ENCODE measurements around the gene PTPN5.

PTPN5 gene

GRCh38 chr11:18749681-18750319, 41.8 kb downstream of the PTPN5 start:
- ChIA-PET POLR2A (interaction anchor here (0.6 kb wide), 1 partner anchor 184 kb away, joined by 4 read pairs; no protein-coding TSS in a partner anchor), CTCF (interaction anchor here (0.6 to 3.1 kb wide), 7 partner anchors 11 to 634 kb away, joined by 3 to 17 read pairs (median 6); no protein-coding TSS in a partner anchor)
- no peak overlapping the region for H3K4me3 ChIP-seq (ENCODE audit: low read depth, low read length)
- TF ChIP-seq CTCF (IDR thresholded peaks at IDR 0.05; ENCODE audit: insufficient read depth, low read length, missing control alignments), result no peak
- DNase-seq (ENCODE audit: low read depth, low spot score), result no peak

GRCh38 chr11:18748766-18749365, 42.7 kb downstream of the PTPN5 start:
- ChIA-PET POLR2A (no interaction called here), CTCF (interaction anchor here (0.6 to 3.1 kb wide), 6 partner anchors 16 to 633 kb away, joined by 3 to 17 read pairs (median 6); no protein-coding TSS in a partner anchor)
- DNase-seq (ENCODE audit: low read depth, low spot score), result no peak
- H3K4me3 ChIP-seq (ENCODE audit: low read depth, low read length), result no peak overlapping the region
- no peak for TF ChIP-seq CTCF (IDR thresholded peaks at IDR 0.05; ENCODE audit: insufficient read depth, low read length, missing control alignments)

- H3K4me3 ChIP-seq (ENCODE audit: low read depth, low read length), result no peak overlapping the region
- POLR2A ChIA-PET, result no interaction called here
- no peak for TF ChIP-seq CTCF (IDR thresholded peaks at IDR 0.05; ENCODE audit: insufficient read depth, low read length, missing control alignments)
- no peak for DNase-seq (ENCODE audit: low read depth, low spot score)
- CTCF ChIA-PET, result interaction anchor here (1.1 to 7.3 kb wide), 3 partner anchors 13 to 205 kb away, joined by 3 to 72 read pairs (median 28); no protein-coding TSS in a partner anchor
Observed at GRCh38 chr11:18745251-18745650, 46.3 kb downstream of the PTPN5 start.

- TF ChIP-seq CTCF (IDR thresholded peaks at IDR 0.05; ENCODE audit: insufficient read depth, low read length, missing control alignments), result no peak
- no peak overlapping the region for H3K4me3 ChIP-seq (ENCODE audit: low read depth, low read length)
- ChIA-PET CTCF (interaction anchor here (1.1 to 7.3 kb wide), 6 partner anchors 12 to 204 kb away, joined by 3 to 72 read pairs (median 6); no protein-coding TSS in a partner anchor), POLR2A (no interaction called here)
- no peak for DNase-seq (ENCODE audit: low read depth, low spot score)
Observed at GRCh38 chr11:18743900-18744514, 47.6 kb downstream of the PTPN5 start.

GRCh38 chr11:18743365-18743764, 48.2 kb downstream of the PTPN5 start:
- POLR2A ChIA-PET, result no interaction called here
- no peak overlapping the region for H3K4me3 ChIP-seq (ENCODE audit: low read depth, low read length)
- no peak for TF ChIP-seq CTCF (IDR thresholded peaks at IDR 0.05; ENCODE audit: insufficient read depth, low read length, missing control alignments)
- DNase-seq (ENCODE audit: low read depth, low spot score), result no peak
- CTCF ChIA-PET, result interaction anchor here (1.1 to 7.3 kb wide), 6 partner anchors 12 to 203 kb away, joined by 3 to 72 read pairs (median 6); no protein-coding TSS in a partner anchor

GRCh38 chr11:18741783-18742182, 49.8 kb downstream of the PTPN5 start:
- POLR2A ChIA-PET, result no interaction called here
- CTCF ChIA-PET, result interaction anchor here (0.8 to 7.3 kb wide), 4 partner anchors 10 to 109 kb away, joined by 3 to 72 read pairs (median 18); no protein-coding TSS in a partner anchor
- no peak for TF ChIP-seq CTCF (IDR thresholded peaks at IDR 0.05; ENCODE audit: insufficient read depth, low read length, missing control alignments)
- DNase-seq (ENCODE audit: low read depth, low spot score), result no peak
- H3K4me3 ChIP-seq (ENCODE audit: low read depth, low read length), result no peak overlapping the region

Data from AG04449 (cell line).